HG03175 (cell line): ENCODE measurements around the gene PHLDA3.

Source experiments
- ATAC-seq: cut with Tn5 transposase; IDR thresholded peaks from one replicate; pipeline ENCODE4 v1.9.1; 2021; ENCODE audit warnings: mild to moderate bottlenecking, moderate library complexity; ENCODE audit not compliant: unreplicated experiment

PHLDA3 gene

GRCh38 chr1:201468844-201469644, at the start of gene PHLDA3:
PHLDA3 (minus strand) TSS chr1:201469188; CDS start chr1:201468786, 402 bp downstream.
- peak; percentile 69 for ATAC-seq

- no peak for ATAC-seq
These were observed 49.1 kb upstream of the PHLDA3 start for GRCh38 chr1:201518071-201518470.

DNA sequence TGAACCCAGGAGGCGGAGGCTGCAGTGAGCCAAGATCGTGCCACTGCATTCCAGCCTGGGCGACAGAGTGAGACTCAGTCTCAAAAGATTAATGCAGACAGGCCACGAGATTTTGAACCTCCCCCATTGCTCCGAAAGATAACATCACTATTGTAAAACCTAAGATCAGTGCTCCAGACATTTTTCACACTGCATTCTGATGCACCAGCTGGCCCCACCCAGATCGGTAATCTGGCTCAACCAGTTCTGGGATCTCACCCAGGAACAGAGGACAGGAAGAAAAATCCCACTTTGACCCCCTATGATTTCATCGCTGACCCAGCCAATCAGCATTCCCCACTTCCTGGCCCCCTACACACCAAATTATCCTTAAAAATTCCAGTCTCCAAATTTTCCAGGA, 48.6 kb upstream of the PHLDA3 start:
- ATAC-seq: no peak

DNA sequence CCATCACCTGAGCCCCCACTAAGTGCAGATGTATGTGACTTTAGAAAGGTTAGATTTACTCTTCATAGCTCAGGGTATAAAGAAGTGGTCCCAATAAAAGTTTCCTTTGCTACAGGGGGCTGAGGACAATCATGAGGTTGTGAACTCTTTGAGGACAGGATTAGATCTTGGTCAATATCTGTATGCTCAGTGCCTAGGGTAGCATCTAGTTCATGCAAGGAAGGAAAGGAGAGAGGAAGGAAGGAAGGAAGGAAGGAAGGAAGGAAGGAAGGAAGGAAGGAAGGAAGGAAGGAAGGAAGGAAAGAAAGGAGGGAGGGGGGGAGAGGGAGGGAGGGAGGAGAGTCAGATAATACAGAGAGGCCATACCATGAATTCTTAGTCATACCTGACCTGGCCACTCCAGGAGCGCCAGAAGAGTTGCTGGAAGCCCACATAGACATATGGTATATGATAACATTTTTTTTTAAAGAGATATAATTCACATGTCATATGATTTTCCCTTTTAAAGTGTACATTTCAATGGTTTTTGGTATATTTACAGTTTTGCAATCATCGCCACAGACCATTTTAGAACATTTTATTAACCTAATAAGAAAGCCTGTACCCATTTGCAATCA, 47.6 kb upstream of the PHLDA3 start:
- no peak for ATAC-seq

- ATAC-seq: no peak
These were observed 46.9 kb upstream of the PHLDA3 start for GRCh38 chr1:201515895-201516294.

GRCh38 chr1:201515062-201515750, 46.2 kb upstream of the PHLDA3 start:
- no peak for ATAC-seq

GRCh38 chr1:201514466-201514865, 45.5 kb upstream of the PHLDA3 start:
- ATAC-seq: no peak

GRCh38 chr1:201513498-201514243, 44.7 kb upstream of the PHLDA3 start:
- no peak for ATAC-seq

- ATAC-seq: peak; percentile 36
These were observed 43.1 kb upstream of the PHLDA3 start for GRCh38 chr1:201511941-201512539.

DNA sequence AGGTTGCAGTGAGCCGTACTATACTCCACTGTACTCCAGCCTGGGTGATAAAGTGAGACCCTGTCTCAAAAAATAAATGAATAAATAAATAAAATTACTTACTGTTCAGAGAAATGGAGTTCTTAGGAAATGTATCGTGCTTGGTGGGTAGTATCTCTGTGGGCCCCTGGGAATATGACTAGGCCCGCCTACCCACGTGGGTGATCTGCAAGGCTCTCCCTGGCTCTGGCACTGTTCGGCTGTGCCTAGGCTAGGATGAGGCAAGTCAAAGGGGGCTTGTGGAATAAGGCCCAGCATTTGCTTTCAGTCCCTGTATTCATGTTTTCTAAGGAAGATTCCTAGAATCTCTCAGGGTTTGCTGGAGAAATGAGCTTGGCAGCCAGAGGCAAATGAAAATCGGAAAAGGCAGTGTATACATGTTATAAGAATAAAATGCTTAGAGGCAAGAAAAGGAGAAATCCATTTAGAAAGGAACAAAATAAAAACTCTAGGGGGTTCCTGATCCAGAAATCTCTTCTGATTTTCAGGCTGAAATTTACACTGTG, 42.5 kb upstream of the PHLDA3 start:
- ATAC-seq: no peak

DNA sequence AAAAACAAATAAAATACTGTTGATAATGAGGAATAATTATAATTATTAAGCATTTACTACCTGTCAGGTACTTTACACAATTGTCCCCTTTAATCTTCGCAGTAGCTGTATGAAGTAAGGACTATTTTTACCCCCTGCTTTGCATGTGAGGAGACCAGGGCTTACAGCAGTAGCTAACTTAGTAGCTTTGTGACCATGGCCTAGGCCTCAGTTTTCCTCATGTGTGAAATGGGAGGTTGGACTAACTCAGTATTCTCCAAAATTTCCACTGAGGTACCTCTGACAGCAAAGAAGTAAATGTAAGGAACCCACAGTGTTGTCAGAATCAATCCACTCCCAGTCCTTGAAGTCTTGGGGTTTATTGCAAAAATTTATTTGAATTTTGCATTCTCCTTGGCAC, 41.7 kb upstream of the PHLDA3 start:
- ATAC-seq: no peak

DNA sequence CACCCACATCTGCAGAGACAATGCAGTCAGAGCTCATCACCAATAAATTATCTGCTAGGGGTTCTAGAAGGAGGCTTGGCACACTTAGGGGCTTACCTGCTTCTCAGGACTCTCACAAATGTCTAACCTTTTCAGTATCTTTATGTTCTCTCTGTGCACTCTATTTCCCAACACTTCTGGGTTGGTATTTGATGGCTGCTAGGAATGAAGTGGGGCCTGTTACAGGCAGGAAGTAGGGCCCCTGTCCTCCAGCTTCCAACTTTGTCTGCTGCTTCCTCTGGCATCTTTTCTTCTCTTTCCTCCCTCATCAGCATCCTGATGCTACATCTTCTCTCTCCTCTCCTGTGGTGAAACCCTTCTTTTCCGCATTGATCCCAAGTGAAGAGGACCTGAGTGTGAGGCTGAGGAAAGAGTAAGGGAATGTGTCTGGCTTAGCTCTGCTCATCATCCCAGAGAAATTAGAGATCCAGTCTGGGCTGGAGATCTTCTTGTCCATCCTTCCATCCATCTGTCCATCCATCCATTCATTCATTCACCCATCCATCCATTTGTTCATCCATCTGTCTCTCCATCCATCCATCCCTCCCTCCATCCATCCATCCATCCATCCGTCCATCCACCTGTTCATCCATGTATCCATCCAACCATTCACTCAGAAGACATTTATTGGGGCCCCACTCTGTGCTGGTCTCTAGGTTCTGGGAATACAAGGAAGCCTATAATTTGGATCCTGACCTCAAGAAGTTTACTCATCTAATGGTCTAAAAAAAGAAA, 40.8 kb upstream of the PHLDA3 start:
- ATAC-seq: no peak

- ATAC-seq: no peak
These were observed 39.8 kb upstream of the PHLDA3 start for GRCh38 chr1:201508809-201509208.

DNA sequence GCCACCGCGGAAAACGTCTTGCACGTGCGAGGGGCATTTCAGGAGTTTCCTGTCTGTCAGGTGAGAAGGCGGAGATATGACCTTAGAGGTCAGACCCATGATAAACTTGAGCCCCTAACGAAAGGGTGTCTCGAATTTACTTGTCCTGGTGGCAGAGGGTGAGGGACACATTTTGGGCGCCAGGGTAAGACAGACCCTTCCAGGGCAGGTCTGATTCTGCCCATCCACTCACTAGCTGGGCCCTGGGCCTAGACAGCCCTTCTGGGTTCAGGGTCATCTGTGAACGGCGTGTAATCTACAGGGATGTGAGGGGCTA, 38.3 kb upstream of the PHLDA3 start:
- ATAC-seq: peak; percentile 10

- ATAC-seq: peak; percentile 90
These were observed 37.8 kb upstream of the PHLDA3 start, which contains the start of gene CSRP1 for GRCh38 chr1:201506557-201507359. CSRP1 (minus strand) TSS chr1:201507123; CDS start chr1:201496303, 10,820 bp downstream.

DNA sequence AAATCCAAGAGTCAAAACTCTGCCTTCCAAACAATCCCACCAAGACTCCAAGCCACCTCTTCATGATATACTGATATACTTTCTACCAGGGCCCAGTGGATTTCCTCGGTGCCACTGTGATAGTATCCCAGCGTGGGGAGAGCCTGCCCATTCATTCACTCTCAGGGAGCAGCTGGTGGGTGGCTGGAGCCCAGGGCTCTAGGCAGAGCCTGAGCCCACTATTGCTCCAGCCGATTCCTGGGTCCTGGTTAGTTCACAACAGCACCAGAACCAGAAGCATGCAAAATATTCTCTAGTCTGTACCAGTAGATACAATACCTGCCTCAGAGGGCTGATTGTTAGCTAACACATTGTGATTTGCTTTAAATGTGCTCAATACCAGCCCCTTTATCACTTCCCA, 37.1 kb upstream of the PHLDA3 start:
- ATAC-seq: no peak

- ATAC-seq: no peak
These were observed 36.5 kb upstream of the PHLDA3 start for GRCh38 chr1:201505503-201505890.

- ATAC-seq: no peak
These were observed 36.0 kb upstream of the PHLDA3 start for GRCh38 chr1:201504799-201505502.
